GM21423 (cell line): ENCODE results near the gene SND1.
"Not testable (repeated sequence)": the region's sequence is repeated elsewhere in the genome, so short reads cannot be mapped to it uniquely, and the experiment has no call there.

Source experiments
- ATAC-seq: cut with Tn5 transposase; IDR thresholded peaks from one replicate; pipeline ENCODE4 v1.9.1; 2021; ENCODE audit warnings: mild to moderate bottlenecking, moderate library complexity; ENCODE audit not compliant: unreplicated experiment

Gene SND1

GRCh38 chr7:127948312-127948711 is 296.3 kb downstream of the SND1 start:
- no peak for ATAC-seq

- ATAC-seq = no peak
These were observed 296.9 kb downstream of the SND1 start for GRCh38 chr7:127948930-127949329.

GRCh38 chr7:127949769-127950222 is 297.8 kb downstream of the SND1 start:
- ATAC-seq = no peak

DNA sequence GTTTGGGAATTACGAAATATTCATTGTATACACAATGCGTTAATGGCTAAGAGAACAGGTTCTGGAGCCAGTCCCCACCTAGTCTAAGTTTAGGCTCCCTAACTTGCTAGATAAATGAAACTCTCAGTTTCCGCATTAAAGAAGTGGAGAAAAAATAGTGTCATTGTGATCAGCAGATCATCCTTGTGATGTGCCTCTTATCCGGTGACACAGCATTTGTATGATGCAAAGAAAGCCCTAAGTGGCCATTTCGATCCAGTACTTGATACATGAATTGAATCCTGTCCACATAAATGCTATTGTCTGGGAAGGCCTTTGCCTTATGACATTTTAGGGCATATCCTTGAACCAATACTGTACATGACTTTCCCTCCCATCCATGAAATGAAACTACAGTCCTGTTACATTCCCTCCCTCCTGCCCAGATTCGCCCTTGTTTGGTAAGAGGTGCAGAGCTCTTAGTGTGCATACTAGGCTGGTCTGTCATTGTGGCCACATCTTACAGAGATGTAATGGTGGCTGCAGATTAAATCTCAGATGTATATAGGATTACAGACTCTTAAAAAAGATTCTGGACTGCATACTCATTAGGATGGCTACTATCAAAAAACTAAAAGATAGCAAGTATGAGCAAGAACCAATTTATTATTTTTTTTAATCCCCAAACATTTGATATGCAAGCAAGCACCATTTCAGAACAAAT is 298.4 kb downstream of the SND1 start:
- no peak for ATAC-seq

DNA sequence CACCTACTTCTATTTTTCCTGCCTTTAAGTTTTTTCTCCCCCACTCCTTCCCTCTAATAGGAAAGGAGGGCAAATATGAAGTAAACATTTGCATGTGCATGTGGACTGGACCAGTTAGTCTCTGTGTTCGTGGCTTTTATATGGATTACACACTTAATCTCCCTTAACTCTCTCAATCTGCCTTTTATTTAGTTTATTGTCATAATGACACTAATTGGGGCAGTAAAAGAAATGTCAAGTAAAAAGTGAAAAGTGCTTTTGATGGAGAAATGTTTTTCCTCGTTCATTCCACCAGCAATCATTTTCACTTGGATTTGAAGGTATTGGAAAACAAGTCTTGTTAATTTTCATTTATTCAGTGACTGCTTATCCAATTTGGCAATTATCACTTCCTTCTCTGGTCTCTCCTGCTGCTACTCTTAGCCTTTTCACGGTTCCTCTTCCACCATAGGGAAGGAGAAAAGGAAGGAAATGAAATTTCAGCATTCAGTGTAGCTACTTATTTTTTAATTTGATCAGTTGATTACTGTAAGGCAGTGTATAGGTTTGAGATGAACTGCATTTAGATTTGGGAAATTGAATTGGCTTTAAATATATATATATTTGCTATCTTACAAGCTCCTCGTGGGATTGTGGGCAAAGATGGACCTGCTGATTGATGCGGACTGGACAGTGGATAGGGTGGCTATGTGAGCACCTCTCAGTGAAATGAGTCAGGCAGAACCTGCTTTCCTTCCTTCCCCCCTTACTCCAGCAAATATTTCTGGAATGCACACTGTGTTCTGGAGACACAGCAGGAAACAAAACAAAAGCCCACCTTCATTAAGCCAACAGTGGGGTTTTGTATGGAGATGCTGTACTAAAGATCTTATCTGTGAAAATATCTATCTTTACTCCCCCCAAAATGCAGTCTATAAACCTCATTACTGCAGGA is 301.7 kb downstream of the SND1 start:
- ATAC-seq = no peak

DNA sequence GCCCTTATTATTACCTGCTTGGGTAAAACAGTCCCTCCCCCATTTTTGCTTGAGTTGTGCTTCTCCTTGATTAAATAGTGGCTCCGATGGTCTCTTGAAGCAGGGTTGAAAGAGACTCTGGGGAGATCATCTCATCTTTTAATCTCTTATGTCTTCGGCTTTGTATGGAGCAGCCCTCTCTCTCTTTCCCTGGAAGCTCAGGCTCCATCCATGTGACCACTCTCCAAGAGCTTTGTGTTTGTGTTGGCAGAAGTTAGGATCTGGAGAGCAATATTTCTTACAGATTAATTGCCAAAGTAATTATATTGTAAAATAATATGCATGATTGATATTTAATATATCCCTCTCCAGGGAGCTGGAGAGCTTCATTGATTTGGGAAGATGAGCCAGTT is 302.4 kb downstream of the SND1 start:
- ATAC-seq = no peak

GRCh38 chr7:127955051-127955531 is 303.1 kb downstream of the SND1 start:
- no peak for ATAC-seq

- no peak for ATAC-seq
These were observed 305.9 kb downstream of the SND1 start for GRCh38 chr7:127957886-127958285.

- peak; percentile 88 for ATAC-seq
These were observed 307.8 kb downstream of the SND1 start for GRCh38 chr7:127959770-127960169.

DNA sequence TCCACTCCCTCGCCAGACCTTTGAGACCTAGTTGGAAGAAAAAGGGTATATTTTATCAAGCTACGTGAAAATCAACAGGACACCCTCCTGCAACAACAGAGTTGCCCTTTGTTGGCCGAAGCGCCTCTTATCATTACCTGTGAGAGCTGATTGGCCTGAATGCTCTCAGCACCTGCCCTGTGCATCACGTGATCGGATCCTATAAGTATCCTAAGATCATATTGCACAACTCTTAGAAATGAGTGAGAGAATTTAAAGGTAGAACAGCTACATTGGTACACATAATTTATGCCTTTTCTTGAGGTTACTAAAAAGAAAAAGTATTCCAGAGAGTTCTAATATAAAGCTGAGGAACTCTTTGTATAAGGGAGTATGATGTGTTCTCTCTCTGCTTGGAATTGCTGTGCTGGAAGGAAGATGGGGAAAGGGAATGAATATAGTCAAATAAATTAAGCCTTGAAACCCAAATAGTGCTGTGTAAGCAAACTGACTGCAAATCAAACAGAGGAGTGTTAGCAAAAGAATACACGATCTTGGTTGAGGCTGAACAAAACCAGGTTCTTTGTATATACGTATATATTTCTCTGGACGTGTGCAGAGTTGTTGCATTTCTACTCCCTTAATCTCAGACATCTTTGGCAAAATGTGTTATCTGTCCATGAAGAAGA is 309.9 kb downstream of the SND1 start:
- ATAC-seq = no peak

DNA sequence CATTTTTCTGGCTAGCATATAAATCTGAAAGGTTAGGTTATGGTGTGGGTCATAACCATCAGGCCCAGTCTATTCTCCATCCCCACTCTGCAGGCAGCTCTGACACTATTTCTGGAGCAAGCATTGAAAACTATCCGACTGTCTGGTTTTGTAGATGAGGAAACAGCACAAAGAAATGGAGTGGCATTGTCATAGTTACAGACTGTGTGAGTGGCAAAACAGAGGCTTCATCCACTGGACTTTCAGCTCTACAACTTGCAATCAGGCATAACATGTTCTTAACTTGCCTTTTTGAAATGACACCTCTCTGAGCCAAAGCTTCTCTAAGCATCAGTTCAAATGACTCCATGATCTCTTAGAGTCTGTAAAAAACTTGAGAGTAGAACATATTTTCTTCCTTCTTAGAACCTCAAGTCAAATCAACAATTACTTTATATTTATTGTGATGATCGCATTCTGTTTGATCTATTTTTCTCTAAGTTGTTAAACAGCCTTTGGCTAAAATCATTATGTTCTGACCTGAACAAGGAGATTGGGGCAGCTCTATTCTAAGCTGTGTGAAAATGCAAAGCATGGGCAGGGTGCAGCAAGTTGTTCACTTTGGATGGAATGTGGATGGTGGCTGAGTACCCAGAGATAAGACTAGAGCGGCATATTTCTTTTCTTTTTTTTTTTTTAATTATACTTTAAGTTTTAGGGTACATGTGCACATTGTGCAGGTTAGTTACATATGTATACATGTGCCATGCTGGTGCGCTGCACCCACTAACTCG is 310.8 kb downstream of the SND1 start:
- ATAC-seq = no peak

GRCh38 chr7:127963850-127964249 is 311.9 kb downstream of the SND1 start:
- ATAC-seq = not testable (repeated sequence)

DNA sequence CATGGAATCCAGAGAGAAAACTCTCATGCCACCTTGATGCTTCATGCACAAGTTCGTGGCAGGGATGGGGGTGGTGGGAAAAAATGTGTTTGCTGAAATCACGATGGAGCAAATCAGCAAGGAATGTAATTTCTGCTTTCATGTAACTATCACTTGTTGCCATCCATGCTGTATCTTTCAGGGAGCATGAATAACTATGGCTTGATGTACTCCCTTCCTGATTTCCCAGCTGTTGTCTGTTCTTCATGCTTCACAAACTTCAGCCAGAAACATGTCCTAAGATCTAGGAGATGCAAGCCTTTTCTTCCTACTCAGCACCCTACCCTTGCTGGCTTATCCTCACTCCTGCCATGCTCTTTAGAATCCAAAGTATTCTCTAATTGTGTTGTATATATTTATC is 315.3 kb downstream of the SND1 start:
- no peak for ATAC-seq

DNA sequence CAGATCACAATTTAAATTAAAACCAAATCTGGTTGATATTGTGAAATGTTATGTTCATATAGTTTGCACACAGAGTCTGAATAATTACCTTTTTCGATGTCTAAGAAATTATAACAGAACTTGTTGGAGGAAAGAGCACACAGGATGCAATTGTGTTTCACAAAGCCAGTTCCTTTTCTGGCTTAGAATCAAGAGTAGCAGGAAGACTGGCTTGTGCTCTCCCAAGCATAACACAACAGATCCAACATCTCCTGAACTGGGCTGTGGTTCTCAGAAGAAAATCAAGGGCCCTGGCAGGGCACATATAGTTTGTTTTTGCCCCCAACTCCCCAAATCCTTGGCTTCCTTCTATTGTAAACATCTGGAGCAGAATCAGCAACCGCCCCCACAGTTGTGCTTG is 316.6 kb downstream of the SND1 start:
- no peak for ATAC-seq

DNA sequence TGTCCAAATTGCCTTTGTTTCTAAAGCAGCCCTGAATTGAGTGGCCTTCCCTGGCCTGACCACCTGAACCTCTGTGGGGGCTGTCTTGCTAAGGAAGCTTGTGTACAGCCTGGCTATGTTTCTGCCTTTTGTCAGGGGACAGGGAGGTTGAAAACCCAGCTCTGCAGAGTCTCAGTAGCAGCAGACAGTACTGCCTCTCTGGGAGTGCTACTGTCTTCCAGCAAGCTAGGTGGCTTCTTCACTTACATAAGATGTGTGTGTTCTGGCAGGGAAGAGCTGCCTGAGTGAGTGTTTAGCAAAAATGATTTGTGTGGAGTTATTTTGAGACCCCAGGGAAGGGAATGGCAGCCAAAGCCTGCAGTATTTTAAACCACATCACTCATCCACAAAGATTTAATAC is 321.8 kb downstream of the SND1 start:
- ATAC-seq = no peak

DNA sequence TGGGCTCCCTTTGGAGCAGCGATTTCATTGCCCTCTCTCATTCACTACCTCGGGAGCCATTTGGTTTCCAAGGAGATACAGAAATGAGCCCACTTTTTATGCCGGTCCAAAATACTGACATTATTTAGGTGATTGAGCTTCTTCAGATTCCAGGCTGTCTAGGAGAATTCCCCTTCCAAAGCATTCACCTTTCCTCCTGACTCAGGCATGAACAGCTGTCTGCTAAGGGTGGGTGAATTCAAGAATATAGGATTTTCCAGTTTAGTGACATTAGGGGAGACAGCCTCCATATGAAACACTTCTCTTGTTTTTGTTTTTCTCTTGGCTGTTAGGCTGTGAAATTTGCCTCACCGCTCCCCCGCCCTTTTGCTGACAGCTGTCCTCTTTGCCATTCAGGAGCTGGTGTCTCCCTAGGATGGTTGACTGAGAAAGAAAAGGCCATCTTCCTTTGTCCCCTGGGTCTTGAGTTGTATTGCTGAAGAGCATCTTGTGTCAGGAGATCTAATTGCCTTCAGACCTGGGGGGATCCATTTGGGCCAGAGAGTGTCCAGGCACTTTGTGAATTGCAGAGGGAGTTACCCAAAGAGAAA is 322.5 kb downstream of the SND1 start:
- ATAC-seq = no peak

DNA sequence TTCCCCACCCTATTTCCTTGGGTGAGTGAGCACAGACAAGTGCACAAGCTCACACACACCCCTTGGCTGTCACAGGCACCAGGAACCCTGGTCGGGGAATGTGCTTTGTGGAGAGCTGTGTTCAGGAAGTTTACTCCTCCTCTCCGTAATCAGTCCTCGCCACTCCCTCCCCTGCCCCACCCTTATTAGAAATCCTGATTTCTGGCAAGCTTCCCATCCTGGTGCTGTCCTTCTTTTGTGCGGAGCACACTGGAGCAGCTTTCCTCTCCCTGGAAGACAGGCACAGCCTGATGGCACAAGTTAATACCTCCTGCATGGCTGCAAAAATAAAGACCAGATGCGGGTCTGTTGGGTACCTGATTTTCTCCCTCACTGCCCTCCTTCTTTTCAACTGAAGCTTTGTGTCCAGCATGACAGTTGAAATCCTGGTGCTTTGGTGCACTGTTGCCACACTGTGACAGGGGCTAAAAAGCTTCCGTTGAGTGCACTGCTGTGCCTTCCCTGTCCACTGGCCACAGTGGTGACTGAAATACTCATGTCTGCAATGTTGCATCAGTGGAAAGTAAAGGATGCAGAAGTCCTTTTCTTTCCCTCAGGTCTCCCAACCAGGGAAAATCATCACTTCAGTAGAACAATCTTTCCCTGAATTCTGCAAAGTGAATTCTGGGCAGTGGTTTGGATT is 324.2 kb downstream of the SND1 start:
- no peak for ATAC-seq

- no peak for ATAC-seq
These were observed 324.7 kb downstream of the SND1 start for GRCh38 chr7:127976738-127977120.

DNA sequence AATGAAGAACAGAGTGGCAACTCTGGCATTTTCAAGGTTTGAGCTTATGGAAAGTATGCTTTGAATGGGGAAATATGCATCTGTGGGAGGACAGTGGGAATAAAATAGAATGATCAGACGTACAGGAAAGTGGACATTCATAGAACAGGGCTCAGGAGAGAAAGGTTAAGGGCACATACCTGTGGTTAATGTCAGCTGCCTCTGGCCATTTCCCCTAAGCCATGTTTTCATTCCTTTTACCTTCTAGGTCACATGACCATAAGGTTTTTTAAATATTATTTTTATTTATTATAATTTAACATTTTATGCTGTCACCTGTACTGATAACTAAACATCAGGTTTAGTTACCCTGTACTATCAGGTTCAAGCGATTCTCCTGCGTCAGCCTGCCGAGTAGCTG is 326.4 kb downstream of the SND1 start:
- no peak for ATAC-seq
